Fibroblast of pulmonary artery (primary cell): Measurements from ENCODE around the gene UGT1A10.
"Not testable (repeated sequence)": the region's sequence is repeated elsewhere in the genome, so short reads cannot be mapped to it uniquely, and the experiment has no call there.

Experiments used
- DNase-seq: peaks from one replicate; pipeline ENCODE4 v3.0.0-alpha.2; 2010; ENCODE audit warnings: low read depth
- H3K4me3 ChIP-seq: replicated peaks from 2 replicates; pipeline ENCODE4 v1.5.1; 2011; ENCODE audit warnings: low read depth, mild to moderate bottlenecking, control low read depth, low read length, moderate library complexity
- CTCF ChIP-seq: IDR thresholded peaks from 2 replicates; pipeline ENCODE4 v1.5.1; 2011; ENCODE audit warnings: mild to moderate bottlenecking, control low read depth, low read length, inconsistent platforms; ENCODE audit errors: missing control alignments

Gene UGT1A10

GRCh38 chr2:233691443-233692433, 55.5 kb downstream of the UGT1A10 start:
- no peak overlapping the region for H3K4me3 ChIP-seq
- no peak for DNase-seq
- no peak for TF ChIP-seq CTCF

- DNase-seq, result no peak
- no peak within 1 kb of the TSS for H3K4me3 ChIP-seq
- TF ChIP-seq CTCF, result no peak
Observed at GRCh38 chr2:233692648-233693047, 56.4 kb downstream of the UGT1A10 start, which contains the start of gene UGT1A6. Gene UGT1A6 (plus strand): TSS chr2:233692890. CDS start chr2:233693005, 115 bp downstream.

- no peak for DNase-seq
- no peak for TF ChIP-seq CTCF
- H3K4me3 ChIP-seq, result no peak overlapping the region
Observed at GRCh38 chr2:233693963-233694362, 57.7 kb downstream of the UGT1A10 start.

GRCh38 chr2:233698740-233699139, 62.5 kb downstream of the UGT1A10 start:
- no peak overlapping the region for H3K4me3 ChIP-seq
- TF ChIP-seq CTCF, result no peak
- DNase-seq, result no peak

- no peak overlapping the region for H3K4me3 ChIP-seq
- no peak for TF ChIP-seq CTCF
- peak; percentile 79 for DNase-seq
Observed at GRCh38 chr2:233699424-233700027, 63.3 kb downstream of the UGT1A10 start.

- peak; percentile 98 for DNase-seq
- TF ChIP-seq CTCF, result no peak
- no peak overlapping the region for H3K4me3 ChIP-seq
Observed at GRCh38 chr2:233700028-233700635, 63.9 kb downstream of the UGT1A10 start.

- H3K4me3 ChIP-seq, DNase-seq: not testable (repeated sequence)
Observed at GRCh38 chr2:233700842-233701241, 64.6 kb downstream of the UGT1A10 start.
